A673 (cell line): ENCODE results near the gene FEV. TPM values are rescaled to one million over a fixed set of nuclear protein-coding genes. Genes with fewer than 3 reads are reported as not detected.

Experiments used
- BruUV-seq: library from RNA; stranded (reverse); fragments of 400-500 nt; replicated peaks from 2 replicates; lab custom pipeline; 2021; lab: Mats Ljungman, UMichigan
- CTCF ChIA-PET: fragments of 300-600 bp; sonication (Branson Sonifier 250); formaldehyde crosslinking; loops from one replicate; lab custom pipeline; 2022; ENCODE audit warnings: antibody characterized with exemption; lab: Charles Lee
- POLR2A ChIA-PET: fragments of 300-600 bp; sonication (Branson Sonifier 250); formaldehyde crosslinking; loops from one replicate; lab custom pipeline; 2022; ENCODE audit warnings: antibody characterized with exemption; ENCODE audit not compliant: low non-redundant PET; lab: Charles Lee
- DNase-seq: peaks from one replicate; pipeline ENCODE4 v3.0.0-alpha.2; 2015; ENCODE audit warnings: low spot score
- H3K27ac ChIP-seq: fragments of 200-600 bp; sonication (generic); 2 replicates; pipeline ENCODE4 v1.5.1; 2016; ENCODE audit warnings: mixed run types, low read depth, mild to moderate bottlenecking, mixed read lengths, antibody characterized with exemption, low read length; ENCODE audit not compliant: poor library complexity, severe bottlenecking
- H3K27me3 ChIP-seq: fragments of 200-600 bp; sonication (generic); replicated peaks from 2 replicates; pipeline ENCODE4 v1.6.1; 2017; ENCODE audit warnings: mixed run types, low read depth, mild to moderate bottlenecking, mixed read lengths, antibody characterized with exemption, low read length; ENCODE audit not compliant: insufficient read depth, poor library complexity
- H3K36me3 ChIP-seq: fragments of 200-600 bp; sonication (generic); 2 replicates; pipeline ENCODE4 v1.6.1; 2016; ENCODE audit warnings: mixed run types, mild to moderate bottlenecking, mixed read lengths, antibody characterized with exemption, low read length; ENCODE audit not compliant: insufficient read depth, poor library complexity, severe bottlenecking
- H3K4me1 ChIP-seq: fragments of 200-600 bp; sonication (generic); 2 replicates; pipeline ENCODE4 v1.6.1; 2017; ENCODE audit warnings: mixed run types, mild to moderate bottlenecking, mixed read lengths, antibody characterized with exemption, low read length; ENCODE audit not compliant: insufficient read depth, poor library complexity, severe bottlenecking
- H3K4me3 ChIP-seq: fragments of 200-600 bp; sonication (generic); 2 replicates; pipeline ENCODE4 v1.5.1; 2016; ENCODE audit warnings: low read depth, mixed run types, mild to moderate bottlenecking, mixed read lengths, low read length; ENCODE audit not compliant: poor library complexity, severe bottlenecking
- H3K9me3 ChIP-seq: fragments of 200-600 bp; sonication (generic); 2 replicates; pipeline ENCODE4 v1.6.1; 2016; ENCODE audit warnings: mixed run types, low read depth, mild to moderate bottlenecking, mixed read lengths, antibody characterized with exemption, low read length; ENCODE audit not compliant: poor library complexity, severe bottlenecking
- CTCF ChIP-seq: fragments of 300-800, 200-600 bp; sonication (generic); conservative IDR thresholded peaks from 2 replicates; pipeline ENCODE4 v1.5.1; 2017; ENCODE audit warnings: low read depth, mild to moderate bottlenecking, antibody characterized with exemption, low read length, moderate library complexity, mixed read lengths
- EZH2 ChIP-seq: fragments of 200-600 bp; sonication (generic); IDR thresholded peaks from 2 replicates; pipeline ENCODE4 v1.6.1; 2017; ENCODE audit warnings: borderline replicate concordance, low read depth, mild to moderate bottlenecking, mixed read lengths, antibody characterized with exemption, low read length; ENCODE audit not compliant: poor library complexity, severe bottlenecking
- intact Hi-C: fragments of 100-400 bp; cut with micrococcal nuclease; formaldehyde crosslinking; loops from one replicate; pipeline ENCODE4 v1.10.0; 2022; ENCODE audit not compliant: unreplicated experiment
- total RNA-seq: library from RNA; stranded (reverse); gene quantifications from 2 replicates; pipeline ENCODE4 v1.2.3, GENCODE V29; 2021

Gene FEV
- total RNA-seq, 1 experiment from 2014 or later = 12.6 TPM

GRCh38 chr2:219020604-219021365 is 35.8 kb upstream of the FEV start:
- DNase-seq = no peak
- CTCF ChIA-PET = interaction anchor here (1.6 kb wide), 1 partner anchor 9 kb away, joined by 8 read pairs; no protein-coding TSS in a partner anchor
- no peak overlapping the region for H3K27ac ChIP-seq
- no peak overlapping the region for H3K4me3 ChIP-seq
- H3K36me3 ChIP-seq = no peaks in the 10 kb centered on the region
- intact Hi-C loops = no loop called here
- no peaks in the 10 kb centered on the region for H3K9me3 ChIP-seq
- no peaks in the 10 kb centered on the region for H3K27me3 ChIP-seq
- TF ChIP-seq EZH2 (no peak), CTCF (no peak)
- BruUV-seq = no TSS peak
- POLR2A ChIA-PET = no interaction called here
- H3K4me1 ChIP-seq = no peaks in the 10 kb centered on the region

DNA sequence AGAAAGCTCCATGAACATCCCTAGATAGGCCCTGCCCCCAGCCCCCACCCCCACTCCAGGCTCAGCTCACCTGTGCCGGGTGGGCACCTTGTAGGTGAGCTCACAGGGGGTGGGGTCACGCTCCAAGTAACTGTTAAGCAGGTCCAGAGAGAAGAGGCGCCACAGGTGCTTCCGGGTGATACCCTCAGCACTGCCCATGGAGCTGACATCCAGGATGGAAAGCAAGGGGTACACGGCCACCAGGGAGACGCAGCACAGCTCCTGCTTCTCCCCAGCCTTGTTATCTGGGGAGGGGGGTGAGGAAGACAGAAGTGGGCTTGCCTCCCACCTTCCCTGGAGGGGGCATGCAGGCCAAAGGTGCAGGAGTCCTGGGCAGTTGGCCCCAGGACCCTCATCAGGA is 34.5 kb upstream of the FEV start:
- ChIA-PET CTCF (interaction anchor here (1.6 kb wide), 1 partner anchor 10 kb away, joined by 8 read pairs; no protein-coding TSS in a partner anchor), POLR2A (no interaction called here)
- no TSS peak for BruUV-seq
- Histone ChIP-seq H3K4me3 (no peak overlapping the region), H3K27me3 (no peaks in the 10 kb centered on the region), H3K4me1 (no peaks in the 10 kb centered on the region), H3K9me3 (no peaks in the 10 kb centered on the region), H3K36me3 (no peaks in the 10 kb centered on the region), H3K27ac (no peak overlapping the region)
- DNase-seq = no peak
- intact Hi-C loops = no loop called here
- TF ChIP-seq EZH2 (no peak), CTCF (no peak)

GRCh38 chr2:219018726-219019125 is 33.7 kb upstream of the FEV start:
- no TSS peak for BruUV-seq
- ChIA-PET POLR2A (no interaction called here), CTCF (no interaction called here)
- Histone ChIP-seq H3K27ac (no peak overlapping the region), H3K9me3 (no peaks in the 10 kb centered on the region), H3K4me3 (no peak overlapping the region), H3K36me3 (no peaks in the 10 kb centered on the region), H3K4me1 (no peaks in the 10 kb centered on the region), H3K27me3 (no peaks in the 10 kb centered on the region)
- intact Hi-C loops = no loop called here
- TF ChIP-seq EZH2 = no peak
- no peak for TF ChIP-seq CTCF
- DNase-seq = no peak
